HepG2 (cell line): ENCODE measurements around the gene RDH8.

ENCODE experiments used
- HCFC1 ChIP-seq: fragments of 150-350 bp; IDR thresholded peaks from 2 replicates; pipeline ENCODE4 v1.6.1; 2014; ENCODE audit warnings: low read depth, low read length
- TF ChIP-seq, protein P1 (sequence below): sonication (generic); formaldehyde crosslinking; IDR thresholded peaks from 2 replicates; pipeline ENCODE4 v1.4.0; 2020; ENCODE audit warnings: missing genetic modification reagents
- TF ChIP-seq, protein P2 (sequence below): sonication (generic); formaldehyde crosslinking; IDR thresholded peaks from 2 replicates; pipeline ENCODE4 v1.8.0; 2022; ENCODE audit warnings: mild to moderate bottlenecking, missing genetic modification reagents; ENCODE audit not compliant: insufficient replicate concordance

DNA sequence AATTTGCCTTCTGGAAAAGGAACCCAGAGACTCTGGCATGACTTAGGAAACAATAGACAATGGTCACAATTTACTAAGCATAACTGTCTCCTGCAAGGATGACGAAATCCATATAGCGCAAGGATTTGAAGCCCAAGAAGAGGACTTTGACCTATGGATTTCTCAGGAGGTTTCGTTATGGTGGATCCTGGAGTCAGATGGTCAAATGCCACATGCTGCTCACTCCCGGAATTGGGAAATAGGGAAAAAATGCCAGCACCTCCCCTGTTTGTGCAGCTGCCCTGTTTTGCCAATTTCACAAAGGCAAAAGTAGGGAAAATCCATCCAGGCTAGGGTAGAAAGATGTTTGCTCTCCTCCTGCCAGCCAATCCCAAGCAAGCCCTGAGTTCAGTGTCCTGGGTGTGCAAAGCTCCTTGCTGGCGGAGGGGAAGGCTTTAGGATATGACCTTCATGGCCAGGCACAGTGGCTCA, 23.4 kb downstream of the RDH8 start:
- no peak for TF ChIP-seq HCFC1
- TF ChIP-seq, protein P1, sequence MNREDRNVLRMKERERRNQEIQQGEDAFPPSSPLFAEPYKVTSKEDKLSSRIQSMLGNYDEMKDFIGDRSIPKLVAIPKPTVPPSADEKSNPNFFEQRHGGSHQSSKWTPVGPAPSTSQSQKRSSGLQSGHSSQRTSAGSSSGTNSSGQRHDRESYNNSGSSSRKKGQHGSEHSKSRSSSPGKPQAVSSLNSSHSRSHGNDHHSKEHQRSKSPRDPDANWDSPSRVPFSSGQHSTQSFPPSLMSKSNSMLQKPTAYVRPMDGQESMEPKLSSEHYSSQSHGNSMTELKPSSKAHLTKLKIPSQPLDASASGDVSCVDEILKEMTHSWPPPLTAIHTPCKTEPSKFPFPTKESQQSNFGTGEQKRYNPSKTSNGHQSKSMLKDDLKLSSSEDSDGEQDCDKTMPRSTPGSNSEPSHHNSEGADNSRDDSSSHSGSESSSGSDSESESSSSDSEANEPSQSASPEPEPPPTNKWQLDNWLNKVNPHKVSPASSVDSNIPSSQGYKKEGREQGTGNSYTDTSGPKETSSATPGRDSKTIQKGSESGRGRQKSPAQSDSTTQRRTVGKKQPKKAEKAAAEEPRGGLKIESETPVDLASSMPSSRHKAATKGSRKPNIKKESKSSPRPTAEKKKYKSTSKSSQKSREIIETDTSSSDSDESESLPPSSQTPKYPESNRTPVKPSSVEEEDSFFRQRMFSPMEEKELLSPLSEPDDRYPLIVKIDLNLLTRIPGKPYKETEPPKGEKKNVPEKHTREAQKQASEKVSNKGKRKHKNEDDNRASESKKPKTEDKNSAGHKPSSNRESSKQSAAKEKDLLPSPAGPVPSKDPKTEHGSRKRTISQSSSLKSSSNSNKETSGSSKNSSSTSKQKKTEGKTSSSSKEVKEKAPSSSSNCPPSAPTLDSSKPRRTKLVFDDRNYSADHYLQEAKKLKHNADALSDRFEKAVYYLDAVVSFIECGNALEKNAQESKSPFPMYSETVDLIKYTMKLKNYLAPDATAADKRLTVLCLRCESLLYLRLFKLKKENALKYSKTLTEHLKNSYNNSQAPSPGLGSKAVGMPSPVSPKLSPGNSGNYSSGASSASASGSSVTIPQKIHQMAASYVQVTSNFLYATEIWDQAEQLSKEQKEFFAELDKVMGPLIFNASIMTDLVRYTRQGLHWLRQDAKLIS (CRISPR knock-in tag), result no peak
- TF ChIP-seq, protein P2, sequence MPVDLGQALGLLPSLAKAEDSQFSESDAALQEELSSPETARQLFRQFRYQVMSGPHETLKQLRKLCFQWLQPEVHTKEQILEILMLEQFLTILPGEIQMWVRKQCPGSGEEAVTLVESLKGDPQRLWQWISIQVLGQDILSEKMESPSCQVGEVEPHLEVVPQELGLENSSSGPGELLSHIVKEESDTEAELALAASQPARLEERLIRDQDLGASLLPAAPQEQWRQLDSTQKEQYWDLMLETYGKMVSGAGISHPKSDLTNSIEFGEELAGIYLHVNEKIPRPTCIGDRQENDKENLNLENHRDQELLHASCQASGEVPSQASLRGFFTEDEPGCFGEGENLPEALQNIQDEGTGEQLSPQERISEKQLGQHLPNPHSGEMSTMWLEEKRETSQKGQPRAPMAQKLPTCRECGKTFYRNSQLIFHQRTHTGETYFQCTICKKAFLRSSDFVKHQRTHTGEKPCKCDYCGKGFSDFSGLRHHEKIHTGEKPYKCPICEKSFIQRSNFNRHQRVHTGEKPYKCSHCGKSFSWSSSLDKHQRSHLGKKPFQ (CRISPR knock-in tag), result no peak
